HepG2 (cell line): Measurements from ENCODE around the gene ABHD17C. TPM values are rescaled to one million over a fixed set of nuclear protein-coding genes. Genes with fewer than 3 reads are reported as not detected.

ENCODE experiments used
- AGO1 ChIP-seq: fragments of 200-400 bp; formaldehyde crosslinking; IDR thresholded peaks from 2 replicates; pipeline ENCODE4 v1.6.1; 2017; ENCODE audit warnings: mild to moderate bottlenecking, low read depth, low read length, moderate library complexity; ENCODE audit not compliant: poor library complexity, severe bottlenecking
- CBX5 ChIP-seq: sonication (generic); formaldehyde crosslinking; IDR thresholded peaks from 2 replicates; pipeline ENCODE4 v1.4.0; 2020; ENCODE audit warnings: missing genetic modification reagents, borderline replicate concordance
- CTCF ChIP-seq: sonication (generic); formaldehyde crosslinking; IDR thresholded peaks from 2 replicates; pipeline ENCODE4 v1.5.0; 2020; ENCODE audit warnings: mild to moderate bottlenecking, missing genetic modification reagents, moderate library complexity
- HNRNPLL ChIP-seq: fragments of 200-400 bp; formaldehyde crosslinking; IDR thresholded peaks from 2 replicates; pipeline ENCODE4 v1.6.1; 2017; ENCODE audit warnings: mild to moderate bottlenecking, low read depth, low read length; ENCODE audit not compliant: poor library complexity, severe bottlenecking
- ISL2 ChIP-seq: sonication (generic); formaldehyde crosslinking; IDR thresholded peaks from 2 replicates; pipeline ENCODE4 v1.5.0; 2020; ENCODE audit warnings: missing genetic modification reagents
- KLF9 ChIP-seq: IDR thresholded peaks from 2 replicates; pipeline ENCODE4 v1.6.1; 2016; ENCODE audit warnings: low read depth
- LBX2 ChIP-seq: sonication (generic); formaldehyde crosslinking; IDR thresholded peaks from 2 replicates; pipeline ENCODE4 v1.5.0; 2020; ENCODE audit warnings: missing genetic modification reagents, mild to moderate bottlenecking, borderline replicate concordance
- MXD1 ChIP-seq: sonication (generic); formaldehyde crosslinking; IDR thresholded peaks from 2 replicates; pipeline ENCODE4 v1.4.0; 2020; ENCODE audit warnings: mild to moderate bottlenecking, missing genetic modification reagents
- PRDM15 ChIP-seq: sonication (generic); formaldehyde crosslinking; IDR thresholded peaks from 2 replicates; pipeline ENCODE4 v1.4.0; 2020; ENCODE audit warnings: missing genetic modification reagents
- RFX5 ChIP-seq: IDR thresholded peaks from 2 replicates; pipeline ENCODE4 v1.6.1; 2011; ENCODE audit warnings: low read depth, low read length, improper control_type of control experiment
- ZNF530 ChIP-seq: sonication (generic); formaldehyde crosslinking; IDR thresholded peaks from 2 replicates; pipeline ENCODE4 v1.5.0; 2020; ENCODE audit warnings: low read depth, mild to moderate bottlenecking, missing genetic modification reagents
- ZNF607 ChIP-seq: sonication (generic); formaldehyde crosslinking; IDR thresholded peaks from 2 replicates; pipeline ENCODE4 v1.5.1; 2020; ENCODE audit warnings: missing genetic modification reagents, mild to moderate bottlenecking, borderline replicate concordance
- ZNF616 ChIP-seq: sonication (generic); formaldehyde crosslinking; IDR thresholded peaks from 2 replicates; pipeline ENCODE4 v1.5.0; 2020; ENCODE audit warnings: low read depth, mild to moderate bottlenecking, missing genetic modification reagents
- ZNF691 ChIP-seq: sonication (generic); formaldehyde crosslinking; IDR thresholded peaks from 2 replicates; pipeline ENCODE4 v1.4.0; 2020; ENCODE audit warnings: missing genetic modification reagents, low read depth, mild to moderate bottlenecking, borderline replicate concordance
- ZNF737 ChIP-seq: sonication (generic); formaldehyde crosslinking; IDR thresholded peaks from 2 replicates; pipeline ENCODE4 v1.5.0; 2020; ENCODE audit warnings: missing genetic modification reagents, mild to moderate bottlenecking, borderline replicate concordance
- ZNF749 ChIP-seq: sonication (generic); formaldehyde crosslinking; IDR thresholded peaks from 2 replicates; pipeline ENCODE4 v1.8.0; 2022; ENCODE audit warnings: mild to moderate bottlenecking, missing genetic modification reagents, moderate library complexity, borderline replicate concordance
- ZNF776 ChIP-seq: sonication (generic); formaldehyde crosslinking; IDR thresholded peaks from 2 replicates; pipeline ENCODE4 v1.4.0; 2020; ENCODE audit warnings: mild to moderate bottlenecking, missing genetic modification reagents
- ZSCAN9 ChIP-seq: IDR thresholded peaks from 2 replicates; pipeline ENCODE4 v1.6.1; 2016; ENCODE audit warnings: borderline replicate concordance
- polyA plus RNA-seq, 8 experiments: library from polyadenylated mRNA; depleted of rRNA in 3 of 8; stranded (reverse) in 7 of 8; unstranded in 1 of 8; fragments of >200 nt; fragmentation: Illumina TruSeq in 4 of 8; extraction: Trizol in 4 of 8; gene quantifications; 2 replicates each; pipeline versions ENCODE4 v1.2.1 to v1.2.3, GENCODE V29; 2011 to 2016; ENCODE audit warnings: low read depth in 4 of 8, missing spikeins in 1 of 8, mixed read lengths in 1 of 8; ENCODE audit not compliant: insufficient read depth in 1 of 8
- total RNA-seq, 5 experiments: library from RNA; depleted of rRNA; stranded (reverse); fragments of >200 nt; fragmentation: Illumina TruSeq; extraction: Trizol; gene quantifications; 2 replicates each; pipeline ENCODE4 v1.2.3, GENCODE V29; 2016; ENCODE audit warnings: low read depth in 1 of 5
- TF ChIP-seq, protein P1 (sequence below): sonication (generic); formaldehyde crosslinking; IDR thresholded peaks from 2 replicates; pipeline ENCODE4 v1.5.0; 2020; ENCODE audit warnings: missing genetic modification reagents, mild to moderate bottlenecking, borderline replicate concordance

Gene ABHD17C
- total and polyA plus RNA-seq, 2 of the 13 experiments (the other 11 are each of a cell fraction or from before 2014, with no cell fraction given): 2.9 to 3.9 TPM

DNA sequence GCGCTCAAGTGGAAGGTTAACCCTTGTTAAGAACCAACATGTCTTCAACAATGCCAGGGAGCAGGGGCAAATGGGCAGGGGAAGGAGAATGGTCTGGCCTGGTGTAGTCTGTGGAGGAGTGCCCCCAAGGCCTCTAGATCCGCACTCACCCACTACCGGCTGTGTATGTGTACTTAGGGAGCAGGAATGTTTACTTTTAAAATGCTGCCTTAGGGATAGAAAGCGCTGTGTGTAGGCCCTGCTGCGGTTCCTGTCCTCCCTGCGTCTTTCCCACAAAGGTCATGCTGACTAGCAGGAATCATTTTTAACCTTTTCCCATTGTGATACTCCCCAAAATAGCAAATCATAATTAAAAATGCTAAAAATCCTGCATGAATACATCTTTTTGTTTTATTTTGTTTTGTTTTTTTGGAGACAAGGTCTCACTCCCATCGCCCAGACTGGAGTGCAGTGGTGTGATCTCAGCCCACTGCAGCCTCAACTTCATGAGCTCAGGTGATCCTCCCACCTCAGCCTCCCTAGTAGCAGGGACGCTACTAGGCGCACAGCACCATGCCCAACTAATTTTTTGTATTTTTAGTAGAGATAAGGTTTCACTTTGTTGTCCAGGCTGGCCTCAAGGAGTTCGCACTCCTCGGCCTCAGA lies 48.2 kb downstream of the ABHD17C start (continued):
- TF ChIP-seq PRDM15 (no peak), ZNF607 (CRISPR knock-in tag) (no peak), AGO1 (no peak), ZNF530 (CRISPR knock-in tag) (no peak), KLF9 (CRISPR knock-in tag) (no peak), MXD1 (CRISPR knock-in tag) (no peak), ZNF776 (no peak), ZSCAN9 (CRISPR knock-in tag) (no peak), RFX5 (no peak), CBX5 (no peak), ZNF749 (CRISPR knock-in tag) (no peak), CTCF (CRISPR knock-in tag) (peak; percentile 15; the same call in 1 of the 2 replicates), ZNF737 (CRISPR knock-in tag) (no peak), HNRNPLL (no peak), ZNF691 (CRISPR knock-in tag) (0 out of 2 replicates have a peak, but pooled peaks have one; percentile 33), LBX2 (CRISPR knock-in tag) (no peak), ZNF616 (0 out of 2 replicates have a peak, but pooled peaks have one; percentile 75), ISL2 (no peak)
- TF ChIP-seq, protein P1, sequence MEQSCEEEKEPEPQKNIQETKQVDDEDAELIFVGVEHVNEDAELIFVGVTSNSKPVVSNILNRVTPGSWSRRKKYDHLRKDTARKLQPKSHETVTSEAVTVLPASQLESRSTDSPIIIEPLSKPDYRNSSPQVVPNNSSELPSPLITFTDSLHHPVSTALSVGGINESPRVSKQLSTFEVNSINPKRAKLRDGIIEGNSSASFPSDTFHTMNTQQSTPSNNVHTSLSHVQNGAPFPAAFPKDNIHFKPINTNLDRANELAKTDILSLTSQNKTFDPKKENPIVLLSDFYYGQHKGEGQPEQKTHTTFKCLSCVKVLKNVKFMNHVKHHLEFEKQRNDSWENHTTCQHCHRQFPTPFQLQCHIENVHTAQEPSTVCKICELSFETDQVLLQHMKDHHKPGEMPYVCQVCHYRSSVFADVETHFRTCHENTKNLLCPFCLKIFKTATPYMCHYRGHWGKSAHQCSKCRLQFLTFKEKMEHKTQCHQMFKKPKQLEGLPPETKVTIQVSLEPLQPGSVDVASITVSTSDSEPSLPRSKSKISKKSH (CRISPR knock-in tag): no peak
